ENCODE measurements around the gene MAP2K1.
A peak's percentile ranks its signal among the peaks of the same experiment; 100 is the strongest.
"Not testable (repeated sequence)": the region's sequence is repeated elsewhere in the genome, so short reads cannot be mapped to it uniquely, and the experiment has no call there.

Gene MAP2K1

GRCh38 chr15:66386204-66387123 lies at the start of gene MAP2K1:
Gene MAP2K1, plus strand, starts transcription at chr15:66386912. Its CDS starts 436 bp downstream, at chr15:66387348.
- peak; percentile 87 for DNase-seq

GRCh38 chr15:66348530-66348929 lies 38.2 kb upstream of the MAP2K1 start:
- DNase-seq: not testable (repeated sequence)

GRCh38 chr15:66356077-66356358 lies 30.7 kb upstream of the MAP2K1 start:
- DNase-seq: no peak

GRCh38 chr15:66356359-66357236 lies 30.1 kb upstream of the MAP2K1 start, which contains the start of gene TIPIN:
Gene TIPIN, minus strand, starts transcription at chr15:66356685. Its CDS starts 3,738 bp downstream, at chr15:66352947.
- DNase-seq: peak; percentile 94

- no peak for DNase-seq
Observed at GRCh38 chr15:66359740-66360139, 27.0 kb upstream of the MAP2K1 start.

GRCh38 chr15:66361745-66362460 lies 24.8 kb upstream of the MAP2K1 start:
- DNase-seq: not testable (repeated sequence)

GRCh38 chr15:66362776-66363175 lies 23.9 kb upstream of the MAP2K1 start:
- no peak for DNase-seq

GRCh38 chr15:66364944-66365528 lies 21.7 kb upstream of the MAP2K1 start:
- DNase-seq: no peak

- DNase-seq: no peak
Observed at GRCh38 chr15:66369773-66370651, 16.7 kb upstream of the MAP2K1 start.

- no peak for DNase-seq
Observed at GRCh38 chr15:66374179-66374578, 12.5 kb upstream of the MAP2K1 start.

GRCh38 chr15:66378814-66379430 lies 7.8 kb upstream of the MAP2K1 start:
- no peak for DNase-seq

GRCh38 chr15:66381376-66381775 lies 5.3 kb upstream of the MAP2K1 start:
- DNase-seq: not testable (repeated sequence)

- no peak for DNase-seq
Observed at GRCh38 chr15:66387163-66388042, 691 bp downstream of the MAP2K1 start.

- no peak for DNase-seq
Observed at GRCh38 chr15:66388043-66388363, 1.3 kb downstream of the MAP2K1 start.

- no peak for DNase-seq
Observed at GRCh38 chr15:66388576-66388975, 1.9 kb downstream of the MAP2K1 start.

GRCh38 chr15:66389098-66389858 lies 2.6 kb downstream of the MAP2K1 start:
- no peak for DNase-seq

- no peak for DNase-seq
Observed at GRCh38 chr15:66389859-66390381, 3.2 kb downstream of the MAP2K1 start.

- no peak for DNase-seq
Observed at GRCh38 chr15:66390678-66391077, 4.0 kb downstream of the MAP2K1 start.

GRCh38 chr15:66393037-66393436 lies 6.3 kb downstream of the MAP2K1 start:
- DNase-seq: not testable (repeated sequence)
